ENCODE measurements around the gene COX8A. TPM values are rescaled to one million over a fixed set of nuclear protein-coding genes. Genes with fewer than 3 reads are reported as not detected.

Gene COX8A
- total and polyA plus RNA-seq, 10 donors = 181 to 698 (median 324) TPM

GRCh38 chr11:64005691-64006090 is 31.3 kb downstream of the COX8A start:
- TF ChIP-seq POLR2A (IDR thresholded peaks at IDR 0.05) = no peak
- no peak for TF ChIP-seq CTCF (IDR thresholded peaks at IDR 0.05 in 8 of 11, conservative IDR thresholded peaks at IDR 0.05 in 3 of 11)
- no peak for TF ChIP-seq POLR2AphosphoS5 (IDR thresholded peaks at IDR 0.05)
- peaks cover 0 to 53% (median 0%) of the 10 kb centered on the region in 7 donors for H3K27me3 ChIP-seq (replicated peaks in 1 of 7)
- intact Hi-C loops (cut with DNase I; ENCODE audit: low total_unique reads) = no loop called here
- H3K9me3 ChIP-seq = no peaks in the 10 kb centered on the region
- peaks cover 34 to 87% (median 67%) of the 10 kb centered on the region in 6 donors for H3K4me1 ChIP-seq
- no peak for DNase-seq
- WGBS, 5 donors = 40 to 94% (median 81%) methylated on average over 1 to 4 of the region's 4 CpGs
- H3K4me3 ChIP-seq = no peak overlapping the region
- no peak overlapping the region for H3K27ac ChIP-seq
- no peaks in the 10 kb centered on the region for H3K36me3 ChIP-seq

GRCh38 chr11:64006398-64006797 is 32.0 kb downstream of the COX8A start:
- intact Hi-C loops (cut with DNase I; ENCODE audit: low total_unique reads) = no loop called here
- no peaks in the 10 kb centered on the region for H3K36me3 ChIP-seq
- no peaks in the 10 kb centered on the region for H3K9me3 ChIP-seq
- H3K27me3 ChIP-seq (replicated peaks in 1 of 7) = peaks cover 0 to 46% (median 0%) of the 10 kb centered on the region in 7 donors
- TF ChIP-seq POLR2A (IDR thresholded peaks at IDR 0.05) = no peak
- no peak for TF ChIP-seq POLR2AphosphoS5 (IDR thresholded peaks at IDR 0.05)
- TF ChIP-seq CTCF (IDR thresholded peaks at IDR 0.05 in 8 of 11, conservative IDR thresholded peaks at IDR 0.05 in 3 of 11) = no peak
- H3K27ac ChIP-seq = no peak overlapping the region
- no peak overlapping the region for H3K4me3 ChIP-seq
- H3K4me1 ChIP-seq = peaks cover 28 to 79% (median 60%) of the 10 kb centered on the region in 6 donors
- 54 to 82% (median 69%) methylated on average over 7 to 12 of the region's 12 CpGs for WGBS, 5 donors
- DNase-seq = no peak

- H3K27ac ChIP-seq = peak overlapping the region in 6 of 8 donors; percentile 15 to 79 (median 72)
- peaks cover 22 to 72% (median 52%) of the 10 kb centered on the region in 6 donors for H3K4me1 ChIP-seq
- no peaks in the 10 kb centered on the region for H3K9me3 ChIP-seq
- intact Hi-C loops (cut with DNase I; ENCODE audit: low total_unique reads) = no loop called here
- DNase-seq = no peak
- H3K27me3 ChIP-seq (replicated peaks in 1 of 7) = peaks cover 0 to 42% (median 0%) of the 10 kb centered on the region in 7 donors
- TF ChIP-seq CTCF (IDR thresholded peaks at IDR 0.05 in 8 of 11, conservative IDR thresholded peaks at IDR 0.05 in 3 of 11) (no peak), POLR2AphosphoS5 (IDR thresholded peaks at IDR 0.05) (no peak), POLR2A (IDR thresholded peaks at IDR 0.05) (no peak)
- H3K36me3 ChIP-seq = no peaks in the 10 kb centered on the region
- peak overlapping the region; percentile 12 to 67 (median 33) for H3K4me3 ChIP-seq
- 2 to 4% (median 3%) methylated on average over 26 to 27 of the region's 27 CpGs for WGBS, 5 donors
Measured at GRCh38 chr11:64007160-64007628, 32.8 kb downstream of the COX8A start.

GRCh38 chr11:64007629-64008282 is 33.3 kb downstream of the COX8A start:
- H3K27ac ChIP-seq = peak overlapping the region; percentile 15 to 79 (median 68)
- no peaks in the 10 kb centered on the region for H3K36me3 ChIP-seq
- H3K27me3 ChIP-seq (replicated peaks in 1 of 7) = peaks cover 0 to 39% (median 0%) of the 10 kb centered on the region in 7 donors
- TF ChIP-seq CTCF (IDR thresholded peaks at IDR 0.05 in 8 of 11, conservative IDR thresholded peaks at IDR 0.05 in 3 of 11) (peak in 10 of 11 experiments; percentile 33 to 66 (median 54)), POLR2A (IDR thresholded peaks at IDR 0.05) (no peak), POLR2AphosphoS5 (IDR thresholded peaks at IDR 0.05) (peak; percentile 75 to 87 (median 83))
- peak; percentile 91 for DNase-seq
- 6 to 12% (median 9%) methylated on average over 29 to 40 of the region's 40 CpGs for WGBS, 5 donors
- H3K9me3 ChIP-seq = no peaks in the 10 kb centered on the region
- H3K4me1 ChIP-seq = peaks cover 16 to 66% (median 46%) of the 10 kb centered on the region in 6 donors
- H3K4me3 ChIP-seq = peak overlapping the region; percentile 12 to 67 (median 33)
- intact Hi-C loops (cut with DNase I; ENCODE audit: low total_unique reads) = no loop called here
